Muscle layer of colon (tissue), 2 donors: ENCODE measurements around the gene CHCHD6.

Experiments
- H3K27ac ChIP-seq: one replicate; pipeline ENCODE4 v1.7.0; 2013; ENCODE audit warnings: low read depth, mild to moderate bottlenecking, low read length, moderate library complexity
- H3K27me3 ChIP-seq, 2 donors: one replicate each; pipeline ENCODE4 v1.7.0; 2013; ENCODE audit warnings: low read length in 2 of 2, mild to moderate bottlenecking in 2 of 2; ENCODE audit not compliant: insufficient read depth in 2 of 2, control insufficient read depth in 1 of 2
- H3K36me3 ChIP-seq: one replicate; pipeline ENCODE4 v1.7.0; 2013; ENCODE audit warnings: mild to moderate bottlenecking, low read length; ENCODE audit not compliant: insufficient read depth
- H3K4me1 ChIP-seq: one replicate; pipeline ENCODE4 v1.7.0; 2013; ENCODE audit warnings: mild to moderate bottlenecking, low read length; ENCODE audit not compliant: insufficient read depth
- H3K4me3 ChIP-seq, 2 donors: one replicate each; pipeline ENCODE4 v1.7.0; 2013; ENCODE audit warnings: low read length in 2 of 2, low read depth in 1 of 2, mild to moderate bottlenecking in 1 of 2, moderate library complexity in 1 of 2
- H3K9ac ChIP-seq: one replicate; pipeline ENCODE4 v1.7.0; 2013; ENCODE audit warnings: low read length
- H3K9me3 ChIP-seq: one replicate; pipeline ENCODE4 v1.7.0; 2013; ENCODE audit warnings: mild to moderate bottlenecking, low read length
- donor health status: abdominal sarcoma.
- donor health status: Adenocarcinoma of cecum.

The CHCHD6 gene

DNA sequence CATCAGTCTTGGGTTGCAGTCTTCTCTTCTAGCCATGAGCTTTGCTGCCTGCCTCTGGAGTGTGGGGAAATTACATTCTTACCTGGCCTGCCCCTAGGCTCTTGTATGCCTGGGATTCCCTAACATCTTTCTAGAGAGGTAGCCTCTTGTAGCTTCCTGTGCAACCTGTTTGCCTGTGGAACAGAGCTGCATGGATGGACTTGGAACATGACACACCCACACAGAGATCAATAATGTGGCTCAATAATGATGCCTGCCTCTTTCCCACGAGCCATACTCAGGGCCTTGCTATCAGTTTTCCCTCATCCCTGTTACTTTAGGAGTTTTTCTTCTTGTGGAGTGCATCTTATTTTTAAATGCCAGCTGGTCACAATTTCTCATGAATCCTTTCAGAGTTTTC lies 11.4 kb downstream of the CHCHD6 start:
- no peaks in the 10 kb centered on the region for H3K36me3 ChIP-seq
- no peak overlapping the region for H3K27ac ChIP-seq
- no peak overlapping the region for H3K9ac ChIP-seq
- H3K27me3 ChIP-seq, result no peaks in the 10 kb centered on the region
- no peaks in the 10 kb centered on the region for H3K9me3 ChIP-seq
- no peak overlapping the region for H3K4me3 ChIP-seq
- H3K4me1 ChIP-seq, result no peaks in the 10 kb centered on the region

DNA sequence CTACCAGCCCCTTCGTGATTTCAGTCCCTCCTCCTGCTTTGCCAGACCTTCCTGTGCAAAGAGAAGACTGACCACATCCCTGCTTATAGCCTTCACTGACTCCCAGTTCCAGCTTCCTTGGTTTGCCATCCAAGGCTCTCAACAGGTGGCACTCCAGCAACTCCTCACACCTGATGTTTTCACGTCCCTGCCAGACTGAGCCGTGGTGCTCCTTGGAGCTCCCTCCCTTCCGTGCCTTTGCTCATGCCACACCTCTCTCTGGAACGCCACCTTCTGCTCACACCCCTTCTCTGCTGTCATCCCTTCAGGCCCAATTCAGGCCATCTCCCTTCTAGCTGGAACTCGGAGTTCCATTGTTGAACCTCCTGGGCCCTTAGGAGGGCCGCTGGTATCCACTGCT lies 12.0 kb downstream of the CHCHD6 start:
- no peak overlapping the region for H3K9ac ChIP-seq
- H3K36me3 ChIP-seq, result no peaks in the 10 kb centered on the region
- H3K27ac ChIP-seq, result no peak overlapping the region
- no peak overlapping the region for H3K4me3 ChIP-seq
- H3K27me3 ChIP-seq, result no peaks in the 10 kb centered on the region
- no peaks in the 10 kb centered on the region for H3K4me1 ChIP-seq
- no peaks in the 10 kb centered on the region for H3K9me3 ChIP-seq

DNA sequence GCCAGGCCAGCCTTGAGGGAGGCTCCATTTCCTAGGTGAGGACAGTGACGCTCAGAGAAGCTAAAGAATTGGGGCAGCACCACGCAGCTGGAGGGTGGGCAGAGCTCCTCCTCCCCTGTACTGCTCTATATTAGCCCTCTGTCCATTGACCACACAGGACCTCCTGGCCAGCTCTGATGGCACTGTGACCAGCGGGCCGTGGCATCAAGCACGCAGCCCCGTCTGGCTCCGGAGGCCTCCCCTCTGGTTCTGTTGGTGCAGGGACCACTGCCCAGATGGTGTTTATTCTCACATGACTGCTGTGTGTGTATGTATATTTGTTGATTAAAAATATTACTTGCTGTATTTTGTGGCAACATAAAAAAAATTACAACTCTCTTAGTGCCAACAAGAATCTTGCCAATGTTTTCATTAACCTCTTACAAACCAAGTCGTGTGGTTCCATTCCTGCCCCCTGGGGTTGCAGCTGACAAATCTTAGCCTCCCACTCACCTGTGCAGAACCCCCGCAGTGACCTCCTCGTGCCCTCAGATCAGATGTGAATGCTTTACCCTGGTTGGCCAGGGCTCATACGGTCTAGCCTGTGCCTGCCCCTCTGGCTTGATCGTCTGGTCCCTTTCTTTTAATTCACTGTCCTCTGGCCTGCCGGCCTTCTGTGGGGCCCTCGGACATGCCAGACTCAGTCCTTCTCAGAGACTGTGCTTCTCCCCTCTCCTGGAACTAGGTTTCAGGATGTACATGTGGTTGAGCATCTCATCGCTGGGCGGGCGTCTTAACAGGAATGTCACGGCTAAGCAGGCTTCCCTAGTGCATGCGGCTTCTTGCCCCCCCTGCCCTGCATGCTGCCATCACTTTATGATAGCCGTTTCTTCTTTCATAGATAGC lies 14.8 kb downstream of the CHCHD6 start:
- Histone ChIP-seq H3K36me3 (no peaks in the 10 kb centered on the region), H3K4me1 (no peaks in the 10 kb centered on the region), H3K4me3 (no peak overlapping the region), H3K9ac (no peak overlapping the region), H3K9me3 (no peaks in the 10 kb centered on the region), H3K27me3 (no peaks in the 10 kb centered on the region), H3K27ac (no peak overlapping the region)

DNA sequence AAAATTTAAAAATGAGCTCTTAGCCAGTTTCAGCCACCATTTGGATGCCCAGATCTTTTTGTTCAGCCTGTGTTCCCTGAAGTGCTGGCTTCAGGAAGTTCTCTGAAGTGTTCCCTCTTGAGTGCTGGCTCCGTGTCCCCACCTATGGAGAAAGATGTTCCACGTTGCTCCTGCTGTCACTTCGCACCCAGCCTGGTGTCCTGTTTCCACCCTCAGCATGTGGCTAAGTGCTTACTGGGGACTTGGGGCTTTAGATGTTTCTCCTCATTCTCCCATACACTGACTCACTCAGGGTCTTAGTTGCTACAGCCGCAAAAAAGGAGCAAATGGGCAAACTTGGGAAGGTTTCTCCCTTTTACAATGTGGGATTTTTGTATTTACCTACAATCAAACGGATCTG lies 16.6 kb downstream of the CHCHD6 start:
- H3K27ac ChIP-seq, result no peak overlapping the region
- no peaks in the 10 kb centered on the region for H3K36me3 ChIP-seq
- no peaks in the 10 kb centered on the region for H3K27me3 ChIP-seq
- H3K9ac ChIP-seq, result no peak overlapping the region
- no peak overlapping the region for H3K4me3 ChIP-seq
- no peaks in the 10 kb centered on the region for H3K4me1 ChIP-seq
- H3K9me3 ChIP-seq, result no peaks in the 10 kb centered on the region

DNA sequence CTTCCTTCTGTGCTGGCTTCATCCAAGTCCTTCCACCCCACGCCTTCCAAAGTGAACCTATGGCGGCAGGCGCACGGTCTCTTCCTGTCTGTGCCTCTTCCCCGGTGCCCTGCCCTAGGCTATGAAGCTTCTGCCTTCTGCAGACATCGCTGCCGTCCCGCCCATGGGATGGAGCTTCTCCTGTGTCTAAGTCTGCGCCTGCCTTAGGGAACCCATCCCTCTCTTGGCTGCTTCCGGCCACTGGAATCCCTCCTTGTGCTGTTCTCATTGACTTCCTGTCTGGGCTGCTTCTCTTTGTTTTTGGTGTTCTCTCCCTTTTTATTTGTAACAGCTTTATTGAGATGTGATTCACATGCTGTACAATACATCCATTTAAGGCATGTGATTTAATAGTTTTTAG lies 17.2 kb downstream of the CHCHD6 start:
- Histone ChIP-seq H3K4me3 (no peak overlapping the region), H3K4me1 (no peaks in the 10 kb centered on the region), H3K36me3 (no peaks in the 10 kb centered on the region), H3K27me3 (no peaks in the 10 kb centered on the region), H3K9me3 (no peaks in the 10 kb centered on the region), H3K27ac (no peak overlapping the region), H3K9ac (no peak overlapping the region)

DNA sequence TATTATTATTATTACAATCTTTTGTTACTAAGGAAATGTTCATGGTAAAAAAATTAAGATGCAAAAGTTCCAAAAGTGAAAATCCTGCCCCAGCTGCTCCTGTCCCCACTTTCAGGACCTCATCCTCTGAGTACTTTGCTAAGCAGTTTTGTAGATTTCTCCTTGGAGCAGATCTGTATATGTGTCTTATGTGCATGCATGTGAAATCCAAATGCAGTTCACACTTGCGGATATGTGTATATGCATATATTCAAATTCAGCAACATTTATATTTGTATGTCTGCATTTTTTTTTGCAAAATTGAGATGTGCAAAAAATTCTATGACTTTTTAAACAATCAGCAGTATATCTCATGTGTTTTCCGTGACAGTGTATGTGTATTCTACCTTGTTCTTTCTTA lies 19.2 kb downstream of the CHCHD6 start:
- Histone ChIP-seq H3K27ac (no peak overlapping the region), H3K36me3 (peaks cover 8% of the 10 kb centered on the region), H3K4me1 (no peaks in the 10 kb centered on the region), H3K27me3 (no peaks in the 10 kb centered on the region), H3K4me3 (no peak overlapping the region), H3K9ac (no peak overlapping the region), H3K9me3 (no peaks in the 10 kb centered on the region)

DNA sequence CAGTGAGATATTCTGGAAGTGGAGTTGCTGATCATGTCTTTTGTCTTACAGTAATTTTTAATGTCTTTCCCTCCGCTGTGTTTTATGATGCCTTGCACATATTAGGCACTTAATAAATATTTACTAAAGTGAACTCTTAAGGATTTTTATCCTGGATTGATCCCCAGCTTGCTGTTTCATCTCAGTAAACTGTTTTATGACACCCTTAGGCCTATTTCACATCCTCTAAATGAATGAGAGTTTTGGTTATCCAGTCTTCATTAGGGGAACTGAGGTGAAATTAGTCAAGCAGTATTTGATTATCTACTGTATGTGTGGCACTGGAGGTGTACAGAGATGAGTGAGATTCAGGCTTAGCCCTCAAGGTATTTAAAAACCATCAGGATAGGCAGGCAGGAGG lies 19.8 kb downstream of the CHCHD6 start:
- Histone ChIP-seq H3K4me1 (no peaks in the 10 kb centered on the region), H3K27ac (no peak overlapping the region), H3K4me3 (no peak overlapping the region), H3K9ac (no peak overlapping the region), H3K27me3 (no peaks in the 10 kb centered on the region), H3K36me3 (peaks cover 8% of the 10 kb centered on the region), H3K9me3 (no peaks in the 10 kb centered on the region)

DNA sequence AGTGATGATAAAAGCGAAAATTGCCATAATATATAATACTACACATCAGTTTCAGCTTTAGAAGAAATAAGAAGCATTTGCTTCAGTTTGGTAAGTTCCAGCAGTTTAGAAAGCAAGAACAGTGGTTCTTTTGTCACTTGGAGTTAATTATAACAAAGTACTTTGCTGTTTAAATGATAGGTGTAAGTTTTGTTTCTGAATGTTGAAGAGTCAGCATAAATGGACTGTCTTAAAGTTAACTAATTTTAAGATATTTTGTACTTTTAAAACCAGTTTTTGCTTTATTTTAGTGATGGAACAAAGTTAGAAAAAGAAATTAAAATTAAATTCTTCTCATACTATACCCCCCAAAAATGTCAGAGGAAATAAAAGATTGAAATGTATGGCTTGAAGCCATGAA lies 24.6 kb downstream of the CHCHD6 start:
- Histone ChIP-seq H3K27me3 (no peaks in the 10 kb centered on the region), H3K4me1 (no peaks in the 10 kb centered on the region), H3K27ac (no peak overlapping the region), H3K4me3 (no peak overlapping the region), H3K9me3 (no peaks in the 10 kb centered on the region), H3K9ac (no peak overlapping the region), H3K36me3 (peaks cover 10% of the 10 kb centered on the region)

DNA sequence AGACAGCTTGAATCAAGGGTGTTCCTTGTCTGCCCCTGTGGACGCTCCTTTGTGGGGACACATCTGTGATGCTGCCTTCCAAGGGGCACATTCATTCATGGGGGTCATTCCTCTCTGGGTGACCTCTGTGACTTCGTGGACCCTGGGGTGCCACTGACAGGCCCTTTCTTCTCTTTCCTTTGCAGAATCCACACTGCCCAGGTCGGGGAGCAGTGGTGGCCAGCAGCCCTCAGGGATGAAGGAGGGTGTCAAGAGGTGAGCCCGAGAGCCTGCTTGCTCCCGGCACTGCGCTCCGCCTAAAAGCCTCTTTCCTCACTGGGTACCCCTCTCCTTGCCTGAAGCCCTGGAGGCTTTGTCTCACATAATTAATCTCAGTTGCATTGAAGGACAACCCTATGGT lies 26.3 kb downstream of the CHCHD6 start:
- Histone ChIP-seq H3K36me3 (peaks cover 16% of the 10 kb centered on the region), H3K4me3 (no peak overlapping the region), H3K9ac (no peak overlapping the region), H3K27me3 (no peaks in the 10 kb centered on the region), H3K4me1 (no peaks in the 10 kb centered on the region), H3K27ac (no peak overlapping the region), H3K9me3 (no peaks in the 10 kb centered on the region)

DNA sequence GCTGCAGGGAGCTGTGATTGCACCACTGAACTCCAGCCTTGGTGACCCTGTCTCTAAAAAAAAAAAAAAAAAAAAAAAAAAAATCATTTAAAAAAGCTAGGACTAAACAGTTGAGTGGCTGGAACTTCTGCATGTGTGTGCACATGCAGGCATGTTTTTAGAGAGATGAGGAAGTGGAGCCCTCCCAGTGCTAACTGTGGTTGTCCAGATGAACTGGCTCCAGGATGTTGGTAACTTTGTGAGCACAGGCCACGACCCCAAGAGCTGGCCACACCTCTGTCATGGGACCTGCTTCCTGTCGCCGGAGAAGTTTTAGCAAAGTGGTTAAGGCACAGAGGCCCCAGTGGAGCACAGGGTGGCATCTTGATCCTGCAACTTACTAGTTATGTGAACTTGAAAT lies 27.0 kb downstream of the CHCHD6 start:
- no peaks in the 10 kb centered on the region for H3K9me3 ChIP-seq
- no peaks in the 10 kb centered on the region for H3K27me3 ChIP-seq
- no peak overlapping the region for H3K9ac ChIP-seq
- peaks cover 16% of the 10 kb centered on the region for H3K36me3 ChIP-seq
- H3K4me1 ChIP-seq, result no peaks in the 10 kb centered on the region
- no peak overlapping the region for H3K27ac ChIP-seq
- H3K4me3 ChIP-seq, result no peak overlapping the region

DNA sequence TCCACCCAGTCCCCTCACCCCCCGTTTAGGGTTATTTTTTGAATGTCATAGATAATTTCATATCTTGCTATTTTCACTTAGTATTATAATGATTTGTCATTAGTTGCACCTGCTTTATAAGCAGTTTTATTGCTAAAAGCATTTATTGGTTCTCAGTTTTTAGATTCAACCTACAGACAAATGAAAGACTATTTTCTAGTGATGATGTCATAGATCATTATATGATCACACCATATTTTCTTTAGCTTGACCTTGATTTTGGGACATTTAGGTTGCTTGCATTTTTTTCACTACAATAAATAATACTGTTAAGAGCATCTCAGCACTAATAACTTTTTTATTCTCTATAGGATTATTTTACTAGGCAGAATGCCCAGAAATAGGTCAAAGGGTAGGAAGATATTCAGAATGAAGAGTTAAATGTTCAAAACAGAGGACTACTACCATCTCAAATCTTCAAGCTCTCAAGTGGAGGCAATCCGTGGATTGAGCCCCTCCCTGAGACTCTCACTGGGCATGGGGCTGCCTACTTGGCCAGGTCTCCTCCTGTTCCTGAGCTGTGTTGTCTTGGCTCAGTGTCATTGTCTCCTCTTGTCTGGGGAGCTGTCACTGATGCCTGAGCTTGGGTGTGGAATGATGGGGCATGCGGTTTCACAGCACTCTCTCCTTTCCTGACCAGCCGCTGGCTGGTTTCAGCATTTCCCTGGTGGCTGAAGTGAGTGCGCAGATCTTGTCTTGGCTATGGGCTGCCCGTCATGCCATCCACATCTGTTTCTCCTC lies 28.4 kb downstream of the CHCHD6 start:
- no peak overlapping the region for H3K27ac ChIP-seq
- no peaks in the 10 kb centered on the region for H3K27me3 ChIP-seq
- no peak overlapping the region for H3K4me3 ChIP-seq
- H3K9ac ChIP-seq, result no peak overlapping the region
- no peaks in the 10 kb centered on the region for H3K4me1 ChIP-seq
- peaks cover 10% of the 10 kb centered on the region for H3K36me3 ChIP-seq
- H3K9me3 ChIP-seq, result no peaks in the 10 kb centered on the region
